WTC11 (cell line): Measurements from ENCODE around the gene ETF1. TPM values are rescaled to one million over a fixed set of nuclear protein-coding genes. Genes with fewer than 3 reads are reported as not detected.

Experiments
- ATAC-seq: fragments of 200-7000 bp; cut with Tn5 transposase; 2 replicates; pipeline ENCODE4 v1.10.0; 2021; ENCODE audit warnings: mild to moderate bottlenecking, moderate library complexity
- CTCF ChIA-PET: fragments of 300-600 bp; sonication (Branson Sonifier 250); formaldehyde crosslinking; loops from one replicate; lab custom pipeline; 2021; ENCODE audit warnings: antibody characterized with exemption; lab: Charles Lee
- POLR2A ChIA-PET: fragments of 350-600 bp; sonication (Branson Sonifier 250); formaldehyde crosslinking; loops from one replicate; lab custom pipeline; 2021; ENCODE audit warnings: antibody characterized with exemption; lab: Charles Lee
- DNase-seq: peaks from one replicate; pipeline ENCODE4 v3.0.0; 2021; ENCODE audit warnings: low spot score
- H3K27ac Mint-ChIP-seq: 2 replicates; pipeline ENCODE4 v1.8.0; 2021; ENCODE audit warnings: mixed read lengths
- H3K27me3 Mint-ChIP-seq: 2 replicates; pipeline ENCODE4 v1.8.0; 2021; ENCODE audit warnings: low read depth, mild to moderate bottlenecking, moderate library complexity, mixed read lengths
- H3K36me3 Mint-ChIP-seq: 2 replicates; pipeline ENCODE4 v1.8.0; 2021; ENCODE audit warnings: mixed read lengths
- H3K4me1 Mint-ChIP-seq: 2 replicates; pipeline ENCODE4 v1.8.0; 2022; ENCODE audit warnings: mixed read lengths
- H3K4me3 Mint-ChIP-seq: 2 replicates; pipeline ENCODE4 v1.8.0; 2021; ENCODE audit warnings: mild to moderate bottlenecking, moderate library complexity, mixed read lengths
- H3K9me3 Mint-ChIP-seq: 2 replicates; pipeline ENCODE4 v1.8.0; 2021; ENCODE audit warnings: mixed read lengths
- CREM ChIP-seq: sonication (generic); formaldehyde crosslinking; IDR thresholded peaks from 2 replicates; pipeline ENCODE4 v1.8.1; 2022; ENCODE audit warnings: mild to moderate bottlenecking, missing genetic modification reagents, moderate library complexity
- ELF4 ChIP-seq: sonication (generic); formaldehyde crosslinking; IDR thresholded peaks from 2 replicates; pipeline ENCODE4 v1.8.1; 2022; ENCODE audit warnings: low read depth, mild to moderate bottlenecking, moderate library complexity, missing genetic modification reagents
- ETV6 ChIP-seq: sonication (generic); formaldehyde crosslinking; IDR thresholded peaks from 2 replicates; pipeline ENCODE4 v1.8.1; 2022; ENCODE audit warnings: mild to moderate bottlenecking, missing genetic modification reagents
- FOXJ3 ChIP-seq: sonication (generic); formaldehyde crosslinking; IDR thresholded peaks from 2 replicates; pipeline ENCODE4 v1.9.0; 2021; ENCODE audit warnings: missing genetic modification reagents, mild to moderate bottlenecking, borderline replicate concordance
- GRHL2 ChIP-seq: fragments of 250-450 bp; sonication (Bioruptor Pico); IDR thresholded peaks from 2 replicates; pipeline ENCODE4 v1.8.0; 2022; ENCODE audit warnings: mild to moderate bottlenecking, moderate library complexity; ENCODE audit not compliant: insufficient replicate concordance, severe bottlenecking
- GTF2I ChIP-seq: fragments of 250-450 bp; sonication (Bioruptor Pico); conservative IDR thresholded peaks from 2 replicates; pipeline ENCODE4 v1.4.0; 2021; ENCODE audit warnings: mild to moderate bottlenecking
- NFATC4 ChIP-seq: fragments of 250-450 bp; sonication (Bioruptor Pico); IDR thresholded peaks from 2 replicates; pipeline ENCODE4 v1.9.0; 2021; ENCODE audit warnings: mild to moderate bottlenecking
- NFYB ChIP-seq: sonication (generic); formaldehyde crosslinking; conservative IDR thresholded peaks from 2 replicates; pipeline ENCODE4 v1.8.0; 2022; ENCODE audit warnings: low read depth, missing genetic modification reagents
- SMAD3 ChIP-seq: sonication (generic); formaldehyde crosslinking; IDR thresholded peaks from 2 replicates; pipeline ENCODE4 v1.8.0; 2022; ENCODE audit warnings: missing genetic modification reagents, mild to moderate bottlenecking, borderline replicate concordance
- TCF7 ChIP-seq: sonication (generic); formaldehyde crosslinking; IDR thresholded peaks from 2 replicates; pipeline ENCODE4 v1.8.0; 2022; ENCODE audit warnings: mild to moderate bottlenecking, low read depth, missing genetic modification reagents, moderate library complexity
- TEAD1 ChIP-seq: sonication (generic); formaldehyde crosslinking; IDR thresholded peaks from 2 replicates; pipeline ENCODE4 v1.8.0; 2022; ENCODE audit warnings: mild to moderate bottlenecking, missing genetic modification reagents
- ZBTB21 ChIP-seq: sonication (generic); formaldehyde crosslinking; IDR thresholded peaks from 2 replicates; pipeline ENCODE4 v1.8.1; 2023; ENCODE audit warnings: mild to moderate bottlenecking, missing genetic modification reagents, borderline replicate concordance
- ZNF263 ChIP-seq: sonication (generic); formaldehyde crosslinking; IDR thresholded peaks from 2 replicates; pipeline ENCODE4 v1.8.1; 2022; ENCODE audit warnings: low read depth, mild to moderate bottlenecking, moderate library complexity, missing genetic modification reagents
- ZNF317 ChIP-seq: sonication (generic); formaldehyde crosslinking; IDR thresholded peaks from 2 replicates; pipeline ENCODE4 v1.8.1; 2023; ENCODE audit warnings: low read depth, mild to moderate bottlenecking, moderate library complexity, missing genetic modification reagents, borderline replicate concordance
- total RNA-seq: library from RNA; stranded (reverse); gene quantifications from 3 replicates; pipeline ENCODE4 v1.2.3, GENCODE V29; 2021
- TF ChIP-seq, protein P1 (sequence below): fragments of 250-450 bp; sonication (Bioruptor Pico); IDR thresholded peaks from 2 replicates; pipeline ENCODE4 v1.9.0; 2021; ENCODE audit warnings: mild to moderate bottlenecking
- TF ChIP-seq, protein P2 (sequence below): sonication (generic); formaldehyde crosslinking; IDR thresholded peaks from 2 replicates; pipeline ENCODE4 v1.8.1; 2023; ENCODE audit warnings: mild to moderate bottlenecking, missing genetic modification reagents, moderate library complexity
- TF ChIP-seq, protein P3 (sequence below): sonication (generic); formaldehyde crosslinking; conservative IDR thresholded peaks from 2 replicates; pipeline ENCODE4 v1.8.1; 2022; ENCODE audit warnings: mild to moderate bottlenecking, missing genetic modification reagents
- TF ChIP-seq, protein P4 (sequence below): sonication (generic); formaldehyde crosslinking; IDR thresholded peaks from 2 replicates; pipeline ENCODE4 v1.8.1; 2023; ENCODE audit warnings: mild to moderate bottlenecking, missing genetic modification reagents
- TF ChIP-seq, protein P5 (sequence below): sonication (generic); formaldehyde crosslinking; IDR thresholded peaks from 2 replicates; pipeline ENCODE4 v1.8.0; 2022; ENCODE audit warnings: mild to moderate bottlenecking, missing genetic modification reagents
- TF ChIP-seq, protein P6 (sequence below): sonication (generic); formaldehyde crosslinking; IDR thresholded peaks from 2 replicates; pipeline ENCODE4 v1.8.1; 2022; ENCODE audit warnings: low read depth, missing genetic modification reagents, borderline replicate concordance

ETF1 gene
- total RNA-seq, 1 experiment from 2014 or later = 137 TPM

DNA sequence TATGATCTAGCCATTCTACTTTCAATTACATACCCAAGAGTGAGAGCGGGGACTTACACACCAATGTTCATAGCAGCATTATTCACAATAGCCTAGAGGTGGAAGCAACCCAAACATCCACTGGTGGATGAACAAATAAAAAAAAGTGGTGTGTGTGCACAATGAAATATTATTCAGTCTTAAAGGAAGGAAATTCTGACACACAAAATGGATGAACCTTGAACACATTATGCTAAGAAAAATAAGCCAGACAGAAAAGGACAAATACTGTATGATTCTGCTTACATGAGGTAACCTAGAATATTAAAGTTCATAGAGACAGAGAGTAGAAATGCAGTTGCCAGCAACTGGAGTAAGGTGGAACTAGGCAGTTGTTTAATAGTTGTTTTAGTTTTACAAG is 22.1 kb downstream of the ETF1 start:
- Mint-ChIP-seq H3K4me1 (0 out of 2 replicates have a peak, but pooled peaks cover 2% of the 10 kb centered on the region), H3K27ac (peak overlapping the region; percentile 5; the same call in 1 of the 2 replicates), H3K27me3 (no peaks in the 10 kb centered on the region), H3K36me3 (peaks cover 28% of the 10 kb centered on the region), H3K4me3 (no peak overlapping the region), H3K9me3 (no peaks in the 10 kb centered on the region)
- ChIA-PET CTCF (interaction anchor here (1.0 kb wide), 1 partner anchor 56 kb away, joined by 3 read pairs; the partner anchor contains the start of gene EGR1), POLR2A (interaction anchor here (0.6 kb wide), 1 partner anchor 217 kb away, joined by 4 read pairs; no protein-coding TSS in a partner anchor)
- ATAC-seq (no peak), DNase-seq (no peak)
- TF ChIP-seq CREM (CRISPR knock-in tag) (no peak), NFYB (no peak), ETV6 (no peak), NFATC4 (no peak), GRHL2 (CRISPR knock-in tag) (no peak)
- TF ChIP-seq, protein P1, sequence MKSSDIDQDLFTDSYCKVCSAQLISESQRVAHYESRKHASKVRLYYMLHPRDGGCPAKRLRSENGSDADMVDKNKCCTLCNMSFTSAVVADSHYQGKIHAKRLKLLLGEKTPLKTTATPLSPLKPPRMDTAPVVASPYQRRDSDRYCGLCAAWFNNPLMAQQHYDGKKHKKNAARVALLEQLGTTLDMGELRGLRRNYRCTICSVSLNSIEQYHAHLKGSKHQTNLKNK (CRISPR knock-in tag) = no peak
- TF ChIP-seq, protein P2, sequence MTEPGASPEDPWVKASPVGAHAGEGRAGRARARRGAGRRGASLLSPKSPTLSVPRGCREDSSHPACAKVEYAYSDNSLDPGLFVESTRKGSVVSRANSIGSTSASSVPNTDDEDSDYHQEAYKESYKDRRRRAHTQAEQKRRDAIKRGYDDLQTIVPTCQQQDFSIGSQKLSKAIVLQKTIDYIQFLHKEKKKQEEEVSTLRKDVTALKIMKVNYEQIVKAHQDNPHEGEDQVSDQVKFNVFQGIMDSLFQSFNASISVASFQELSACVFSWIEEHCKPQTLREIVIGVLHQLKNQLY (CRISPR knock-in tag) = no peak

DNA sequence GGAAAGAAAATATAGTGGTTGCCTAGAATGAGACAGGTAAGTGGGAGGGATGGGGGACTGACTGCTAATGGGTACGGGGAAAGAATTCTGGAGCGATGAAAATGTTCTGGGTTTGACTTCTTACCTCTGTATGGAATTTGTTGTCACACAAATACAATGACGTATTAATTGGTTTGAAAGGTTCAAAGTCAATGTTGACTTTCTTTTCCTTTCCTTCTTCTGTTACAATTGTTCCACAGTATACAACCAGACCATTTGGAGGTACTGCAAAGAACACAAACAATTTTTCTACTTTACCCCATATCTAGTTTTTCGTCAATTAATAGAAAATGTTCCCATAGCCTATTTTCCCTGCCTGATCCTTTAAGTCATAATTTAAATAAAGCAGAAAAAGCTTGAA is 25.6 kb downstream of the ETF1 start:
- Mint-ChIP-seq H3K9me3 (no peaks in the 10 kb centered on the region), H3K27ac (no peak overlapping the region), H3K36me3 (peaks cover 61% of the 10 kb centered on the region), H3K27me3 (no peaks in the 10 kb centered on the region), H3K4me1 (no peaks in the 10 kb centered on the region), H3K4me3 (no peak overlapping the region)
- CTCF ChIA-PET = no interaction called here
- POLR2A ChIA-PET = no interaction called here
- DNase-seq (no peak), ATAC-seq (no peak)
- no peak for TF ChIP-seq FOXJ3 (CRISPR knock-in tag)

DNA sequence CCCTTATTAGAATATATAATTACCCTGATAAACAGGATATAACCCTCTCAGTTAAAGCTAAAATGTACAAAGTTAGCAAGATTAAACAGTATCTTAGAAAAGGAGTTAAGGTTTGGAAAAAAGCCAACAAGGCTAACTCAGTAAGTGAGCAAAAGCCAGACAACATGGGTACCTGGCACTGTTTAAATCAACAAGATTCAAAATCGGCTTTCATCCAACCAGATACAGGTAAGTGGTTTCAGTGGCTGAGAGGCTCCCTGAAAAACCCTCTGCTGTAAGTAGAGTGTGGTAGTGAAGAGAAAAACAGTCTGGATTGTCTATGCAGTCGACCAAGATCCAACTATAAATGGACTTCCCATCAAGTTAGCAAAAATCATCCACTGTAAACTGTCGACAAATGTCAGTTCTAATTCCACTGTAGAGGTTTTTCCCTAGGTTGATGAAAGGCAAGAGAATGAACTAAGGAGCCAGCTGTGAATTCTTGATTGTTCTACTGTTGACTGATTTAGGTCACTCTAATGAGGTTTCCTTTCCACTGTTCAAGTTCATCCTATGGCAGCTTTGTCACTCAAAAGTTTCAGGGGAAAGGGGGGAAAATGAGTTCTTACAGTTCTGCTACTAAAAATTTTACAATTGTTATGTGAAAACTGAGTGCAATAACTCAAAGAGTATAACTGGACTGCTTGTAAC is 27.3 kb downstream of the ETF1 start:
- H3K4me3 Mint-ChIP-seq = no peak overlapping the region
- H3K36me3 Mint-ChIP-seq = peaks cover 75% of the 10 kb centered on the region
- no peak for ATAC-seq
- no peak for DNase-seq
- TF ChIP-seq ZNF263 (CRISPR knock-in tag) = no peak
- no peak for TF ChIP-seq GTF2I
- no peak for TF ChIP-seq ZNF317 (CRISPR knock-in tag)
- TF ChIP-seq TEAD1 (CRISPR knock-in tag) = no peak
- TF ChIP-seq, protein P3, sequence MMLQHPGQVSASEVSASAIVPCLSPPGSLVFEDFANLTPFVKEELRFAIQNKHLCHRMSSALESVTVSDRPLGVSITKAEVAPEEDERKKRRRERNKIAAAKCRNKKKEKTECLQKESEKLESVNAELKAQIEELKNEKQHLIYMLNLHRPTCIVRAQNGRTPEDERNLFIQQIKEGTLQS (CRISPR knock-in tag) = no peak
- TF ChIP-seq, protein P4, sequence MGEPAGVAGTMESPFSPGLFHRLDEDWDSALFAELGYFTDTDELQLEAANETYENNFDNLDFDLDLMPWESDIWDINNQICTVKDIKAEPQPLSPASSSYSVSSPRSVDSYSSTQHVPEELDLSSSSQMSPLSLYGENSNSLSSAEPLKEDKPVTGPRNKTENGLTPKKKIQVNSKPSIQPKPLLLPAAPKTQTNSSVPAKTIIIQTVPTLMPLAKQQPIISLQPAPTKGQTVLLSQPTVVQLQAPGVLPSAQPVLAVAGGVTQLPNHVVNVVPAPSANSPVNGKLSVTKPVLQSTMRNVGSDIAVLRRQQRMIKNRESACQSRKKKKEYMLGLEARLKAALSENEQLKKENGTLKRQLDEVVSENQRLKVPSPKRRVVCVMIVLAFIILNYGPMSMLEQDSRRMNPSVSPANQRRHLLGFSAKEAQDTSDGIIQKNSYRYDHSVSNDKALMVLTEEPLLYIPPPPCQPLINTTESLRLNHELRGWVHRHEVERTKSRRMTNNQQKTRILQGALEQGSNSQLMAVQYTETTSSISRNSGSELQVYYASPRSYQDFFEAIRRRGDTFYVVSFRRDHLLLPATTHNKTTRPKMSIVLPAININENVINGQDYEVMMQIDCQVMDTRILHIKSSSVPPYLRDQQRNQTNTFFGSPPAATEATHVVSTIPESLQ (CRISPR knock-in tag) = no peak
- no peak for TF ChIP-seq SMAD3
- TF ChIP-seq, protein P2 (CRISPR knock-in tag) = no peak
- TF ChIP-seq TCF7 (CRISPR knock-in tag) = no peak
- TF ChIP-seq ELF4 = no peak
- no peak for TF ChIP-seq ZBTB21 (CRISPR knock-in tag)
- TF ChIP-seq, protein P5, sequence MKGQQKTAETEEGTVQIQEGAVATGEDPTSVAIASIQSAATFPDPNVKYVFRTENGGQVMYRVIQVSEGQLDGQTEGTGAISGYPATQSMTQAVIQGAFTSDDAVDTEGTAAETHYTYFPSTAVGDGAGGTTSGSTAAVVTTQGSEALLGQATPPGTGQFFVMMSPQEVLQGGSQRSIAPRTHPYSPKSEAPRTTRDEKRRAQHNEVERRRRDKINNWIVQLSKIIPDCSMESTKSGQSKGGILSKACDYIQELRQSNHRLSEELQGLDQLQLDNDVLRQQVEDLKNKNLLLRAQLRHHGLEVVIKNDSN (CRISPR knock-in tag) = no peak
- TF ChIP-seq CREM (CRISPR knock-in tag) = no peak
- TF ChIP-seq, protein P6, sequence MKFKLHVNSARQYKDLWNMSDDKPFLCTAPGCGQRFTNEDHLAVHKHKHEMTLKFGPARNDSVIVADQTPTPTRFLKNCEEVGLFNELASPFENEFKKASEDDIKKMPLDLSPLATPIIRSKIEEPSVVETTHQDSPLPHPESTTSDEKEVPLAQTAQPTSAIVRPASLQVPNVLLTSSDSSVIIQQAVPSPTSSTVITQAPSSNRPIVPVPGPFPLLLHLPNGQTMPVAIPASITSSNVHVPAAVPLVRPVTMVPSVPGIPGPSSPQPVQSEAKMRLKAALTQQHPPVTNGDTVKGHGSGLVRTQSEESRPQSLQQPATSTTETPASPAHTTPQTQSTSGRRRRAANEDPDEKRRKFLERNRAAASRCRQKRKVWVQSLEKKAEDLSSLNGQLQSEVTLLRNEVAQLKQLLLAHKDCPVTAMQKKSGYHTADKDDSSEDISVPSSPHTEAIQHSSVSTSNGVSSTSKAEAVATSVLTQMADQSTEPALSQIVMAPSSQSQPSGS (CRISPR knock-in tag) = no peak
- TF ChIP-seq, all 79 proteins: peak for 0
- ChIA-PET CTCF (no interaction called here), POLR2A (no interaction called here)
- no peaks in the 10 kb centered on the region for H3K4me1 Mint-ChIP-seq
- H3K9me3 Mint-ChIP-seq = no peaks in the 10 kb centered on the region
- H3K27ac Mint-ChIP-seq = no peak overlapping the region
- no peaks in the 10 kb centered on the region for H3K27me3 Mint-ChIP-seq
